ENCODE measurements around the gene SMG6.
"Not testable (repeated sequence)": the region's sequence is repeated elsewhere in the genome, so short reads cannot be mapped to it uniquely, and the experiment has no call there.

Gene SMG6

GRCh38 chr17:2262135-2262587 is 41.4 kb downstream of the SMG6 start:
- Mint-ChIP-seq H3K4me1 (ENCODE audit: low read depth) (peaks cover 84% of the 10 kb centered on the region), H3K27ac (peak overlapping the region; percentile 86), H3K4me3 (peak overlapping the region; percentile 79), H3K27me3 (ENCODE audit: low read depth) (no peaks in the 10 kb centered on the region), H3K9me3 (no peaks in the 10 kb centered on the region), H3K36me3 (ENCODE audit: low read depth) (peaks cover 35% of the 10 kb centered on the region)

GRCh38 chr17:2259769-2260536 is 43.6 kb downstream of the SMG6 start:
- H3K9me3 Mint-ChIP-seq: no peaks in the 10 kb centered on the region
- H3K4me1 Mint-ChIP-seq (ENCODE audit: low read depth): peaks cover 68% of the 10 kb centered on the region
- peaks cover 32% of the 10 kb centered on the region for H3K36me3 Mint-ChIP-seq (ENCODE audit: low read depth)
- H3K27me3 Mint-ChIP-seq (ENCODE audit: low read depth): no peaks in the 10 kb centered on the region
- H3K27ac Mint-ChIP-seq: peak overlapping the region; percentile 95
- peak overlapping the region; percentile 74 for H3K4me3 Mint-ChIP-seq

- Mint-ChIP-seq H3K27ac (peak overlapping the region; percentile 95), H3K4me1 (ENCODE audit: low read depth) (peaks cover 68% of the 10 kb centered on the region), H3K36me3 (ENCODE audit: low read depth) (peaks cover 36% of the 10 kb centered on the region), H3K4me3 (peak overlapping the region; percentile 74)
- not testable (repeated sequence) for H3K9me3 Mint-ChIP-seq; H3K27me3 Mint-ChIP-seq (ENCODE audit: low read depth)
Observed at GRCh38 chr17:2258830-2259229, 44.8 kb downstream of the SMG6 start.

GRCh38 chr17:2253768-2254406 is 49.7 kb downstream of the SMG6 start:
- peak overlapping the region; percentile 93 for H3K27ac Mint-ChIP-seq

GRCh38 chr17:2253362-2253761 is 50.2 kb downstream of the SMG6 start:
- Mint-ChIP-seq H3K27ac (peak overlapping the region; percentile 93), H3K4me1 (ENCODE audit: low read depth) (peaks cover 61% of the 10 kb centered on the region), H3K4me3 (peak overlapping the region; percentile 57), H3K27me3 (ENCODE audit: low read depth) (no peaks in the 10 kb centered on the region), H3K9me3 (peaks cover 4% of the 10 kb centered on the region), H3K36me3 (ENCODE audit: low read depth) (peaks cover 46% of the 10 kb centered on the region)

More at GRCh38 chr17:2253768-2254406, 49.7 kb downstream of the SMG6 start:
- peaks cover 4% of the 10 kb centered on the region for H3K9me3 Mint-ChIP-seq
- peaks cover 63% of the 10 kb centered on the region for H3K4me1 Mint-ChIP-seq (ENCODE audit: low read depth)
- H3K4me3 Mint-ChIP-seq: peak overlapping the region; percentile 57
- peaks cover 43% of the 10 kb centered on the region for H3K36me3 Mint-ChIP-seq (ENCODE audit: low read depth)
- H3K27me3 Mint-ChIP-seq (ENCODE audit: low read depth): no peaks in the 10 kb centered on the region

GRCh38 chr17:2251098-2251497 is 52.5 kb downstream of the SMG6 start:
- peak overlapping the region; percentile 90 for H3K27ac Mint-ChIP-seq
- H3K36me3 Mint-ChIP-seq (ENCODE audit: low read depth): peaks cover 48% of the 10 kb centered on the region
- H3K4me3 Mint-ChIP-seq: peak overlapping the region; percentile 56
- peaks cover 67% of the 10 kb centered on the region for H3K4me1 Mint-ChIP-seq (ENCODE audit: low read depth)
- no peaks in the 10 kb centered on the region for H3K27me3 Mint-ChIP-seq (ENCODE audit: low read depth)
- H3K9me3 Mint-ChIP-seq: peaks cover 4% of the 10 kb centered on the region

- Mint-ChIP-seq H3K36me3 (ENCODE audit: low read depth) (peaks cover 45% of the 10 kb centered on the region), H3K27me3 (ENCODE audit: low read depth) (no peaks in the 10 kb centered on the region), H3K4me1 (ENCODE audit: low read depth) (peaks cover 67% of the 10 kb centered on the region), H3K27ac (peak overlapping the region; percentile 90), H3K9me3 (peaks cover 4% of the 10 kb centered on the region), H3K4me3 (peak overlapping the region; percentile 56)
Observed at GRCh38 chr17:2250140-2251095, 53.2 kb downstream of the SMG6 start.

GRCh38 chr17:2247005-2247404 is 56.6 kb downstream of the SMG6 start:
- Mint-ChIP-seq H3K27me3 (ENCODE audit: low read depth) (no peaks in the 10 kb centered on the region), H3K36me3 (ENCODE audit: low read depth) (peaks cover 48% of the 10 kb centered on the region), H3K27ac (no peak overlapping the region), H3K9me3 (no peaks in the 10 kb centered on the region), H3K4me1 (ENCODE audit: low read depth) (peaks cover 63% of the 10 kb centered on the region), H3K4me3 (no peak overlapping the region)

- Mint-ChIP-seq H3K27me3 (ENCODE audit: low read depth) (no peaks in the 10 kb centered on the region), H3K4me3 (peak overlapping the region; percentile 32), H3K9me3 (no peaks in the 10 kb centered on the region), H3K36me3 (ENCODE audit: low read depth) (peaks cover 47% of the 10 kb centered on the region), H3K27ac (peak overlapping the region; percentile 79), H3K4me1 (ENCODE audit: low read depth) (peaks cover 65% of the 10 kb centered on the region)
Observed at GRCh38 chr17:2244545-2245525, 58.8 kb downstream of the SMG6 start.

- peak overlapping the region; percentile 6 for H3K4me3 Mint-ChIP-seq
- no peaks in the 10 kb centered on the region for H3K27me3 Mint-ChIP-seq (ENCODE audit: low read depth)
- peaks cover 41% of the 10 kb centered on the region for H3K36me3 Mint-ChIP-seq (ENCODE audit: low read depth)
- H3K4me1 Mint-ChIP-seq (ENCODE audit: low read depth): peaks cover 61% of the 10 kb centered on the region
- peak overlapping the region; percentile 58 for H3K27ac Mint-ChIP-seq
- H3K9me3 Mint-ChIP-seq: no peaks in the 10 kb centered on the region
Observed at GRCh38 chr17:2243953-2244352, 59.6 kb downstream of the SMG6 start.

GRCh38 chr17:2241823-2242222 is 61.8 kb downstream of the SMG6 start:
- H3K27ac Mint-ChIP-seq: no peak overlapping the region
- no peaks in the 10 kb centered on the region for H3K27me3 Mint-ChIP-seq (ENCODE audit: low read depth)
- H3K9me3 Mint-ChIP-seq: no peaks in the 10 kb centered on the region
- no peak overlapping the region for H3K4me3 Mint-ChIP-seq
- peaks cover 38% of the 10 kb centered on the region for H3K36me3 Mint-ChIP-seq (ENCODE audit: low read depth)
- peaks cover 62% of the 10 kb centered on the region for H3K4me1 Mint-ChIP-seq (ENCODE audit: low read depth)

- H3K9me3 Mint-ChIP-seq: no peaks in the 10 kb centered on the region
- peaks cover 46% of the 10 kb centered on the region for H3K36me3 Mint-ChIP-seq (ENCODE audit: low read depth)
- H3K4me3 Mint-ChIP-seq: peak overlapping the region; percentile 39
- H3K4me1 Mint-ChIP-seq (ENCODE audit: low read depth): peaks cover 67% of the 10 kb centered on the region
- H3K27me3 Mint-ChIP-seq (ENCODE audit: low read depth): no peaks in the 10 kb centered on the region
- peak overlapping the region; percentile 88 for H3K27ac Mint-ChIP-seq
Observed at GRCh38 chr17:2240541-2240940, 63.0 kb downstream of the SMG6 start.

- peaks cover 65% of the 10 kb centered on the region for H3K4me1 Mint-ChIP-seq (ENCODE audit: low read depth)
- H3K27me3 Mint-ChIP-seq (ENCODE audit: low read depth): no peaks in the 10 kb centered on the region
- no peaks in the 10 kb centered on the region for H3K9me3 Mint-ChIP-seq
- H3K27ac Mint-ChIP-seq: peak overlapping the region; percentile 88
- H3K36me3 Mint-ChIP-seq (ENCODE audit: low read depth): peaks cover 50% of the 10 kb centered on the region
- peak overlapping the region; percentile 63 for H3K4me3 Mint-ChIP-seq
Observed at GRCh38 chr17:2239882-2240430, 63.6 kb downstream of the SMG6 start.

Measured in T-helper 1 cell treated with Interleukin-12 subunit alpha and Interleukin-12 subunit beta and Interleukin-4 antibody, amounts not matched to agents 30 μg/mL and 1 μg/mL, for 36 hours (primary cell).